MM.1S (cell line): ENCODE measurements around the gene AASDHPPT.

Experiments
- CTCF ChIP-seq: fragments of 300-600 bp; sonication (generic); IDR thresholded peaks from 2 replicates; pipeline ENCODE4 v1.5.1; 2016; ENCODE audit warnings: antibody characterized with exemption, low read length, mixed read lengths
- EZH2 ChIP-seq: fragments of 300-600 bp; sonication (generic); optimal IDR thresholded peaks from 2 replicates; pipeline ENCODE3; 2017; ENCODE audit warnings: low read depth, mild to moderate bottlenecking, antibody characterized with exemption, low read length, mixed read lengths
- EZH2phosphoT487 ChIP-seq: fragments of 300-600 bp; sonication (generic); IDR thresholded peaks from 2 replicates; pipeline ENCODE4 v1.6.1; 2018; ENCODE audit warnings: antibody characterized with exemption, low read length

GRCh38 chr11:106127604-106128003, 50.1 kb downstream of the AASDHPPT start:
- TF ChIP-seq CTCF = no peak
- no peak for TF ChIP-seq EZH2
- no peak for TF ChIP-seq EZH2phosphoT487
